Gastrocnemius medialis (tissue), 4 donors: ENCODE data around the gene FOXL1. TPM values are rescaled to one million over a fixed set of nuclear protein-coding genes. Genes with fewer than 3 reads are reported as not detected.
A peak's percentile ranks its signal among the peaks of the same experiment; 100 is the strongest.

Source experiments
- ATAC-seq, 2 donors: fragments of 150-250 bp; one replicate each; pipeline ENCODE4 v1.9.1; 2016
- DNase-seq, 2 donors: peaks; one replicate each; pipeline ENCODE4 v3.0.0-alpha.2; 2019
- H3K27ac ChIP-seq, 4 donors: fragments of 200-600 bp; sonication (generic); 1 replicate in 1 of 4; 2 replicates in 3 of 4; pipeline ENCODE4 v1.5.1; 2016 to 2018; ENCODE audit warnings: mild to moderate bottlenecking in 2 of 4, moderate library complexity in 1 of 4
- H3K27me3 ChIP-seq, 3 donors: fragments of 200-600 bp; sonication (generic) in 2 of 3; 1 replicate in 1 of 3; 2 replicates in 2 of 3; pipeline versions ENCODE4 v1.5.1 to v1.6.0; 2016 to 2019; ENCODE audit warnings: mild to moderate bottlenecking in 1 of 3, moderate library complexity in 1 of 3
- H3K36me3 ChIP-seq, 2 donors: fragments of 200-600 bp; sonication (generic) in 1 of 2; one replicate each; pipeline ENCODE4 v1.5.1; 2017 to 2018
- H3K4me1 ChIP-seq, 2 donors: fragments of 200-600 bp; sonication (generic) in 1 of 2; one replicate each; pipeline ENCODE4 v1.5.1; 2016 to 2017; ENCODE audit warnings: mild to moderate bottlenecking in 2 of 2
- H3K4me3 ChIP-seq, 4 donors: fragments of 200-600 bp; sonication (generic) in 3 of 4; 1 replicate in 1 of 4; 2 replicates in 3 of 4; pipeline ENCODE4 v1.5.1; 2016 to 2019; ENCODE audit warnings: mild to moderate bottlenecking in 2 of 4
- H3K9me3 ChIP-seq, 3 donors: fragments of 200-600 bp; sonication (generic) in 2 of 3; 1 replicate in 1 of 3; 2 replicates in 2 of 3; pipeline ENCODE4 v1.5.1; 2016 to 2019
- CTCF ChIP-seq, 5 experiments: fragments of 450-650 bp in 3 of 5; fragments of 200-600 bp in 2 of 5; sonication (generic) in 2 of 5; IDR thresholded peaks in 4 of 5; conservative IDR thresholded peaks in 1 of 5; 1 replicate in 4 of 5; 2 replicates in 1 of 5; pipeline ENCODE4 v1.5.1; 2016 to 2019; ENCODE audit warnings: antibody characterized with exemption in 5 of 5, mild to moderate bottlenecking in 3 of 5, moderate library complexity in 3 of 5
- POLR2A ChIP-seq, 2 donors: fragments of 450-650 bp; IDR thresholded peaks; one replicate each; pipeline ENCODE4 v1.6.1; 2017; ENCODE audit warnings: antibody characterized with exemption in 2 of 2, mild to moderate bottlenecking in 2 of 2, moderate library complexity in 2 of 2
- in situ Hi-C, 4 donors: fragments of 200-750 bp; cut with MboI; loops; one replicate each; pipeline versions ENCODE4 v1.15.0 to v1.8.0; 2017; ENCODE audit warnings: low sequenced_read_pairs in 4 of 4
- intact Hi-C: fragments of 100-400 bp; cut with DNase I; formaldehyde crosslinking; loops from one replicate; pipeline ENCODE4 v1.15.1; 2023; ENCODE audit warnings: low total_unique reads
- total RNA-seq, 4 donors: library from RNA; depleted of rRNA; stranded (reverse); fragments of >200 nt; gene quantifications; one replicate each; pipeline versions ENCODE4 v1.1.0 to v1.2.3, GENCODE V29; 2016

FOXL1 gene
- total RNA-seq, 4 donors from 2014 or later, result 2.0 to 5.9 (median 3.3) TPM

GRCh38 chr16:86608301-86608747 lies 30.0 kb downstream of the FOXL1 start:
- H3K4me3 ChIP-seq, result no peak overlapping the region
- in situ Hi-C loops, result no loop called here
- peak overlapping the region; percentile 72 to 90 (median 80) for H3K27ac ChIP-seq
- peak; percentile 95 to 96 for ATAC-seq
- H3K27me3 ChIP-seq, result no peaks in the 10 kb centered on the region
- no peaks in the 10 kb centered on the region for H3K9me3 ChIP-seq
- intact Hi-C loops, result loop anchor here (2.0 kb wide), 1 partner anchor 32 kb away; no protein-coding TSS in a partner anchor
- peak in 2 of 5 experiments; percentile 24 to 30 for TF ChIP-seq CTCF (IDR thresholded peaks at IDR 0.05 in 4 of 5, conservative IDR thresholded peaks at IDR 0.05 in 1 of 5)
- TF ChIP-seq POLR2A (IDR thresholded peaks at IDR 0.05), result peak; percentile 34 to 71
- DNase-seq, result peak; percentile 38 to 58
- no peaks in the 10 kb centered on the region for H3K36me3 ChIP-seq
- peaks cover 21 to 35% of the 10 kb centered on the region in 2 donors for H3K4me1 ChIP-seq

GRCh38 chr16:86609115-86609514 lies 30.8 kb downstream of the FOXL1 start:
- no peak for ATAC-seq
- in situ Hi-C loops (no loop called here), intact Hi-C loops (loop anchor here (2.0 kb wide), 1 partner anchor 32 kb away; no protein-coding TSS in a partner anchor)
- Histone ChIP-seq H3K4me3 (no peak overlapping the region), H3K4me1 (peaks cover 29 to 40% of the 10 kb centered on the region in 2 donors), H3K9me3 (no peaks in the 10 kb centered on the region), H3K36me3 (no peaks in the 10 kb centered on the region), H3K27ac (peak overlapping the region; percentile 72 to 90 (median 80)), H3K27me3 (no peaks in the 10 kb centered on the region)
- no peak for DNase-seq
- TF ChIP-seq POLR2A (IDR thresholded peaks at IDR 0.05), result no peak
- no peak for TF ChIP-seq CTCF (IDR thresholded peaks at IDR 0.05 in 4 of 5, conservative IDR thresholded peaks at IDR 0.05 in 1 of 5)

GRCh38 chr16:86609661-86610060 lies 31.3 kb downstream of the FOXL1 start:
- H3K4me1 ChIP-seq, result peaks cover 34 to 46% of the 10 kb centered on the region in 2 donors
- H3K9me3 ChIP-seq, result no peaks in the 10 kb centered on the region
- no peak for DNase-seq
- ATAC-seq, result no peak
- no peaks in the 10 kb centered on the region for H3K36me3 ChIP-seq
- in situ Hi-C loops, result no loop called here
- no peak overlapping the region for H3K4me3 ChIP-seq
- intact Hi-C loops, result loop anchor here (2.0 to 5.0 kb wide), 2 partner anchors 33 to 128 kb away; no protein-coding TSS in a partner anchor
- peak overlapping the region in 2 of 4 donors; percentile 83 to 90 for H3K27ac ChIP-seq
- H3K27me3 ChIP-seq, result no peaks in the 10 kb centered on the region
- TF ChIP-seq CTCF (IDR thresholded peaks at IDR 0.05 in 4 of 5, conservative IDR thresholded peaks at IDR 0.05 in 1 of 5) (no peak), POLR2A (IDR thresholded peaks at IDR 0.05) (no peak)

- intact Hi-C loops, result loop anchor here (5.0 kb wide), 1 partner anchor 126 kb away; no protein-coding TSS in a partner anchor
- peak overlapping the region in 3 of 4 donors; percentile 61 to 90 (median 77) for H3K27ac ChIP-seq
- DNase-seq, result no peak
- H3K9me3 ChIP-seq, result no peaks in the 10 kb centered on the region
- no peaks in the 10 kb centered on the region for H3K36me3 ChIP-seq
- H3K4me1 ChIP-seq, result peaks cover 41 to 56% of the 10 kb centered on the region in 2 donors
- no peak overlapping the region for H3K4me3 ChIP-seq
- TF ChIP-seq POLR2A (IDR thresholded peaks at IDR 0.05) (no peak), CTCF (IDR thresholded peaks at IDR 0.05 in 4 of 5, conservative IDR thresholded peaks at IDR 0.05 in 1 of 5) (no peak)
- H3K27me3 ChIP-seq, result no peaks in the 10 kb centered on the region
- ATAC-seq, result no peak
- in situ Hi-C loops, result no loop called here
These were observed 32.6 kb downstream of the FOXL1 start for GRCh38 chr16:86610779-86611524.
